Measurements from ENCODE around the gene NT5DC2. TPM values are rescaled to one million over a fixed set of nuclear protein-coding genes. Genes with fewer than 3 reads are reported as not detected.

The NT5DC2 gene
- polyA plus RNA-seq, 3 donors = 142 to 162 (median 158) TPM

- DNase-seq (ENCODE audit: low read depth in 3 of 3, low spot score in 2 of 3) = no peak
These were observed 7.7 kb downstream of the NT5DC2 start for GRCh38 chr3:52525680-52526561.

- no peak for DNase-seq (ENCODE audit: low read depth in 3 of 3, low spot score in 2 of 3)
These were observed 8.6 kb downstream of the NT5DC2 start for GRCh38 chr3:52524752-52525679.

GRCh38 chr3:52524258-52524751 lies 9.4 kb downstream of the NT5DC2 start:
- DNase-seq (ENCODE audit: low read depth in 3 of 3, low spot score in 2 of 3) = no peak

GRCh38 chr3:52523386-52524257 lies 10.0 kb downstream of the NT5DC2 start:
- no peak for DNase-seq (ENCODE audit: low read depth in 3 of 3, low spot score in 2 of 3)

GRCh38 chr3:52522651-52523251 lies 10.9 kb downstream of the NT5DC2 start:
- no peak for DNase-seq (ENCODE audit: low read depth in 3 of 3, low spot score in 2 of 3)

- DNase-seq (ENCODE audit: low read depth in 3 of 3, low spot score in 2 of 3) = no peak
These were observed 11.6 kb downstream of the NT5DC2 start for GRCh38 chr3:52521881-52522650.

- DNase-seq (ENCODE audit: low read depth in 3 of 3, low spot score in 2 of 3) = no peak
These were observed 12.2 kb downstream of the NT5DC2 start for GRCh38 chr3:52521488-52521824.

- no peak for DNase-seq (ENCODE audit: low read depth in 3 of 3, low spot score in 2 of 3)
These were observed 12.8 kb downstream of the NT5DC2 start for GRCh38 chr3:52520716-52521487.

- no peak for DNase-seq (ENCODE audit: low read depth in 3 of 3, low spot score in 2 of 3)
These were observed 13.5 kb downstream of the NT5DC2 start for GRCh38 chr3:52520141-52520667.

GRCh38 chr3:52519445-52520140 lies 14.1 kb downstream of the NT5DC2 start:
- DNase-seq (ENCODE audit: low read depth in 3 of 3, low spot score in 2 of 3) = no peak

- no peak for DNase-seq (ENCODE audit: low read depth in 3 of 3, low spot score in 2 of 3)
These were observed 14.8 kb downstream of the NT5DC2 start for GRCh38 chr3:52518723-52519444.

- DNase-seq (ENCODE audit: low read depth in 3 of 3, low spot score in 2 of 3) = no peak
These were observed 15.6 kb downstream of the NT5DC2 start for GRCh38 chr3:52517796-52518722.

- DNase-seq (ENCODE audit: low read depth in 3 of 3, low spot score in 2 of 3) = no peak
These were observed 17.0 kb downstream of the NT5DC2 start for GRCh38 chr3:52516509-52517195.

- DNase-seq (ENCODE audit: low read depth in 3 of 3, low spot score in 2 of 3) = no peak
These were observed 18.5 kb downstream of the NT5DC2 start for GRCh38 chr3:52515192-52515591.

GRCh38 chr3:52514576-52514975 lies 19.1 kb downstream of the NT5DC2 start:
- DNase-seq (ENCODE audit: low read depth in 3 of 3, low spot score in 2 of 3) = no peak

Data from right renal cortex interstitium (tissue), 3 donors.